Stimulated activated CD8-positive, alpha-beta memory T cell treated with anti-CD3 and anti-CD28 coated beads, Interleukin-7, amount 100 ng/mL, for 1 hour (primary cell): ENCODE data around the gene BICRAL.
"Not testable (repeated sequence)": the region's sequence is repeated elsewhere in the genome, so short reads cannot be mapped to it uniquely, and the experiment has no call there.

ENCODE experiments used
- DNase-seq, 2 donors: peaks; one replicate each; pipeline ENCODE4 v3.0.0-alpha.2; 2020; ENCODE audit warnings: low read depth in 2 of 2

BICRAL gene

DNA sequence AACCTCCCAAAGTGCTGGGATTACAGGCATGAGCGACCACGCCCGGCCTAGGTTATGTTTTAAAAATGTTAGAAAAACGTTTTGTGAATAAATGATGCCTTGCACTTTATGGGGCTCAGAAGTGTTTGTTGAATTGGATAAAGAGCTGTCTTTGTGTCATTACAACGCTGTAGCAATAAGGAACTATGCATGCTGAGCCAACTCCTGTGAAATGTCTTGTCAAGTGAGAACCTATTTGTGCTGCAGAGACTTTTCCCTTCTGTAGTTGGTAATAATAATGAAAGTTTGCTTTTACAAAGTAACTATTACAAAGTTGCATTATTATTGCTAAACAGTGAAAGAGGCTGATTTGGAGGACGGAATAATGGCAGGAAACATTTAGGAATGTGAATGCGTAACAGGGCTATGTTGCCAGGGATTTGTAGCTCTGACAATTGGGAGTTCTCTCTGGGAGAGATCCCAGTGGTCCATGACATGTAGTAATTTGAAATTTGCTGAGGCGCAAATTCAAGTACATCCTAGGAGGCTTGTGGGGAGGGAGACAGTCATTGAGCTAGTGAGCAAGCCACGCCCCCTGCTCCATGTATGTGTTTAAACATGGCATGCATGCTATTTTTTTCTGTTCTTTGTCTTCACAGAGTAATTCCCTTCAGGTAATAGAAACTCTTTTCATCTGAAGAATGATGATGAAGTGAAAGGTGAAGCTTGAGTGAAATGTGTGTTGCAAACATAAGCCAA is 16.8 kb upstream of the BICRAL start:
- no peak for DNase-seq

DNA sequence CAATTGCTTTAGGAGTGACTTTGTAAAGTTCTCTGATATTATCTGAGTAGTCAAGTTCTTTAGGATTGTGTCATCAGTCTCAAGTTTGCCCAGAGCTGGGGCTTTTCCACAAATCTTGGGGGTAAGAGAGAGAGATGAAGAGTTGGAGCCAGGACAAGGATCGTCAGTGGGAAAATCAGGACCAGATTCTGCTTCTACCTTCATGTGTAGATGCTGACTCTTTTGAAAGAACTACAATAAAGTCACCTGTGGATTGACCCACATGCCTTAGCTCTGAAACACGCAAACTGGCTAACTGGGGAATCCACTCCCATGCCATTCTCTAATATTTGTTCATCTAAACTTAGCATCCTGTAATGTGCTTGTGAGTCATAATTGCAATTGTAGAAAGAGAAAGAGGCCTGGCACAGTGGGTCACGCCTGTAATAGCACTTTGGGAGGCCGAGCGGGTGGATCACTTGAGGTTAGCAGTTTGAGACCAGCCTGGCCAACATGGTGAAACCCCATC is 15.6 kb upstream of the BICRAL start:
- DNase-seq, result no peak

DNA sequence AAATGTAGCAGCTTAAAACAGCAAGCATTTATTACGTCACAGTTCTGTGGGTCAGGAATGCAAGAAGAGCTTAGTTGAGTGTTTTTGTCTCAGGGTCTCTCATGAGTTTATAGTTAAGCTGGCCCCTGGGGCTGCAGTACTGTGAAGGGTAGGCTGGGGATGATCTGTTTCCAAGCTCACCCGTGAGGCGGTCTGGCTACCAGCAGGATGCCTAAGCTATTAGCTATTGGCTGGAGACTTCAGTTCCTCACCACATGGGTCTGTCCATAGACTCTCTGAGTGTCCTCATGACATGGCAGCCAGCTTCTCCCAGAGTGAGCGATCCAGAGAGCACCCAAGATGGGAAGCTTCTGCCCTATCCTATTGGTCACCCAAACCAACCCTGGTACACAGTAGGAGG is 12.8 kb upstream of the BICRAL start:
- no peak for DNase-seq

DNA sequence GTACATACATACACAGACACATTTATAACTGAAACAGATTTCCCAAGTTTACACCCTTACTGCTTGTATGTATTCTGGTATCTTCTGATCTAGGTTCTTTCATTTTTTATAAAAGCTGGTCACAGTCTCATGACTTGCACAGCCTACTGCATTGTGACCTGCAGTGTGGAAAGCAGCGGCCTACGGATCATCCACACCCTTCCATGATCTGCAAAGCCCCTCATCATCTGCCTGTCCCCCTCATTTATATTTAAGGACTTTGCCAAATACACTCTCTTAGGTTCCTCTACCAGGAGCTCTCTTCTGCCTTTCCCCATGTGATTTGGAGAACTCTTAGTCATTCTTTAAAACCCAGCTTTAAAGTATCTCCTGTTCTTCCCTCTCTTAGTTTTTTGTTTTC is 12.0 kb upstream of the BICRAL start:
- no peak for DNase-seq

DNA sequence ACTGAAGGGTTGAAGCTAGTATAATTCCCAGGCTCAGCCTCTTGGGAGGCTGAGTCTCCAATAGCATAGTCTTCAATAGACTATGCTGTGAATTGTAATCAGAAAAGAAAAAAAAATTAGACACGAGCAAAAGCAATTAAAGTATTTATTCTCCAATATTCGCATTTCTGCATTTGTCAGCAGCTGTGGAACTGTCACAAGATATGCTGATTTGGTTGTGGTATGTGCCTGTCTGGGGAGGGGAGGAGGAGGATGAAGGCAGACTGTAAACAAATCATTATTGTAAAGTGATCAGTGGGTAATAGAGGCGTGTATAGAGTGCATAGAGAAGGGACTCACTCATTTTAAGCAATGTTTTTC is 10.1 kb upstream of the BICRAL start:
- no peak for DNase-seq

DNA sequence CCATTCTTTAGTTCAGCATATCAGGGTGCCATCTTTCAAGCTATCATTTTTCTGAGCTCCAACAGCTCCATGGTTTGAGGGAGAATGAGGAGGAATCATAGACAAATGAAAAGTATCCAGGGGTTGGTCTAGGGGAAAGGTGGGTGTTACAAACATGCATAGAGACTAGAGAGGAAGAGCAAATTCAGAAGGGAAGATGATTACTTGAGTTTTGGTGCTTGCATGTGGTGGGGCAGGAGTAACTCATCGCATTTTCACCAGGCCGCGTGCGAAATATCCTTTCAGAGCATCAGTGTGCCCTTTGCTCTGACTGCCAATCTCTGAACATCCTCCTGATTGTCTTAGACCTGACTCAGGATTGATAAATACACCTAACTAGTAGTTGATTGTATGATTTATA is 7.7 kb upstream of the BICRAL start:
- no peak for DNase-seq

DNA sequence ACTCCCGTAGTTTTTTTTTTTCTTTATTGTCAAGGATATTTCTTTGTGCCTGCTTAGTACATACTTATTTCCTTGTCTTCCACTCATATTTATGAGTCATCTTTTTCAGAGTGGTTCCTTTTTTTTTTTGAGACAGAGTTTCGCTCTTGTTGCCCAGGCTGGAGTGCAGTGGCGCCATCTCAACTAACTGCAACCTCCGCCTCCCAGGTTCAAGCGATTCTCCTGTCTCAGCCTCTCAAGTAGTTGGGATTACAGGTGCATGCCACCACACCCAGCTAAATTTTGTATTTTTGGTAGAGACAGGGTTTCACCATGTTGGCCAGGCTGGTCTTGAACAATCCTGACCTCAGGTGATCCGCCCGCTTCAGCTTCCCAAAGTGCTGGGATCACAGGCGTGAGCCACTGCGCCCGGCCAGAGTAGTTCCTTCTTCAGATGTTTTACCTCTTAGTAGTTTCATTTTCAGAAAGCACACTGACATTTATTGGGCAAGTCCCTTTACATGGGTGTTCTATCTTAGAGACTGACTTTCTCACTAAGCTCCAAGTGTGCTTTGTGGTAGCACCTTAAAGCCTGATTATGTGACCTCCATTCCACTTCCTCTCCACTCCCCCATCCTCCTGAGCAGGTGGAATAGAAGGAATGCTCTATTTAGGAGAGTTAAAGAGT is 6.9 kb upstream of the BICRAL start:
- not testable (repeated sequence) for DNase-seq

DNA sequence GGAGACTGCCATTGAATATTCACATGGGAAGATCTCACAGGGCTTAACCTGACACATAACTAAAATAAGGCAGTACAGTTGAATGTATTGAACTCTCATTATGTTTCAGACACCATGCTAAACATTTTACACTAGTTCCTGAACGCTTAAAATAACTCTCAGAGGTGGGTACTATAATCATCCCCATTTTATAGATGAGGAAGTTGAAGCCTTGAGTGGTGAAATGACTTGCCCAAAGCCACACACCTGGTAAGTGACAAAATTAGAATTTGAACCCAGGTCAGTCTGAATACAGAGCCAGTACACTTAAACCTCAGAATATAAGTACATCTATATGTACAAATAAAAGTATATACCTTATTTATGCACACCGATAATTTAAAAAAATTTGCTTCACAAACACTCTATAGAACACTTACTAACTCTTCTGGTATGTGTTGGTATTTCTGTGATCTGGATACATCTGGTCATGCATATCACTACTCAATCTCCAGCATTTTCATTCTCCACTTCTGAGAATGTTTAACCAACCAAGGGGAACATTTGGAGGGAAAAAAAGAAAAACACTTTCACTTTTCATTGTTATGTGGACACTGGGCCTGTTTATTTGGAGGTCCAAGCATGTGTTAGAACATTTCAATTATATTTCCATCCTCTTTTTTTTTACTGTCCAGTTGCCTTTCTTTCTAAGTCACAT is 4.6 kb upstream of the BICRAL start:
- no peak for DNase-seq

DNA sequence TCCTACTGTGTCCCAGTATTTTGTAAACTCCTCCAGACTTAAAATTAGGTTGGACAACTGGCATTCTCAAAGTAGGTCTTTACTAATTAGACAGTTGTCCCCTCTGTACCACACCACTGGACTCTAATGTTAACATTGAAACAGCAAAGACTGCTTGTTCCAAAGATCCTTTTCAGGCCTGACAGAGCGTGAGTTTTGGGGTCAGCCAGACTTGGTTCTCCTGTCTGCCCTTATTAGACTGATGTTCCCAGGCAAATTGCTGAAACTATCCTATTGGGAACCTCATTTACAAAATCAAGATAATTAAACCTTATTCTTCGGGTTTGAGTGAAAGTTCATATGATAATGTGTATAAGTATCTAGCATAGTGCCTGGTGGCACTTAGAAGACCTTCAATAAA is 3.7 kb upstream of the BICRAL start:
- DNase-seq, result no peak

DNA sequence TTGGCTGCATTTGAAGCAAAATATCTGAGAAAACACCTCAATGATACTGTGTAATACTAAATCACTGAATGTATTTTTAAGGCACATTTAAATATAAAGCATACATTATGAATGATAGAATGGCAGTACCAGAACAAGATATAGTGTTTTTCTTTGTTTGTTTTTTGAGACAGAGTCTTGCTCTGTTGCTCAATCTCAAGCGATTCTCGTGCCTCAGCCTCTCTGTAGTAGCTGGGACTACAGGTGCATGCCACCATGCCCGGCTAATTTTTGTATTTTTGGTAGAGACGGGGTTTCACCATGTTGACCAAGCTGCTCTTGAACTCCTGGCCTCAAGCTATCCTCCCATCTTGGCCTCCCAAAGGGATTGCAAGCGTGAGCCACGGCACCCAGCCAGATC is 2.3 kb upstream of the BICRAL start:
- no peak for DNase-seq

DNA sequence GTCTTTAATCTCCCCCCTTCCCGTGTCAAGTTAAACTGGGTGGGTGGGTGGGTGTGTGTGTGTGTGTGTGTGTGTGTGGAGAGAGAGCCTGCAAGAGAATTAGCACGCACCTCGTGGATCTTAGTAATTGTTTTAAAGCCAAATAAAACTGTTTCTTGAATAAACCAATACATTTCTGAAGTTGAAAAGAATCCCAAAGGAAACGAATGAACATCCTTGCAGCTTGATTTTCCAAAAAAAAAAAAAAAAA is 381 bp upstream of the BICRAL start:
- no peak for DNase-seq

DNA sequence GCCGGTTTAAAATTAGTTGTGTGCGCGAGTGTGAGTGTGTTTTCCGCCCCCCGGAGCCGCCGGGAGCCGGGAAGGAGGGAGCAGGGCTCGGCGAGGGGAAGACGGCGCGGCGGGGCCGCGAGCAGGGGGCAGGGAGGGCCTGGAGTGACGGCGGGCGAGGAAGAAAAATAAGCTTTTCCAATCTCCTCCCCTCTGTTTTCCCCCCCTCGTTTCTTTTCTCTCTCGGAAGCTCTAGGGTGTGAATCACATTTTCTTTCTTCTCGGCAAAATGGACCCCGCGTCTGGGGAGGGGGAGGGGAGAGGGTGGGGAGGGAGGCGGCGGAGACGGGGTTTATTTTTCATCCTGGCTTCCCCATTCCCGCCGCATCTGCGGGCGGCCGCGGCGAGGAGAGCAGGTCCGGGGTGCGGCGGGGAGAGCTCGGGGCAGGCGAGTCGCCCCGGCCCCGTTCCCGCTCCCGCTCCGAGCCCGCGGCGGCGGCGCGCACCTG is 881 bp downstream of the BICRAL start:
- DNase-seq, result peak; percentile 56 to 61

DNA sequence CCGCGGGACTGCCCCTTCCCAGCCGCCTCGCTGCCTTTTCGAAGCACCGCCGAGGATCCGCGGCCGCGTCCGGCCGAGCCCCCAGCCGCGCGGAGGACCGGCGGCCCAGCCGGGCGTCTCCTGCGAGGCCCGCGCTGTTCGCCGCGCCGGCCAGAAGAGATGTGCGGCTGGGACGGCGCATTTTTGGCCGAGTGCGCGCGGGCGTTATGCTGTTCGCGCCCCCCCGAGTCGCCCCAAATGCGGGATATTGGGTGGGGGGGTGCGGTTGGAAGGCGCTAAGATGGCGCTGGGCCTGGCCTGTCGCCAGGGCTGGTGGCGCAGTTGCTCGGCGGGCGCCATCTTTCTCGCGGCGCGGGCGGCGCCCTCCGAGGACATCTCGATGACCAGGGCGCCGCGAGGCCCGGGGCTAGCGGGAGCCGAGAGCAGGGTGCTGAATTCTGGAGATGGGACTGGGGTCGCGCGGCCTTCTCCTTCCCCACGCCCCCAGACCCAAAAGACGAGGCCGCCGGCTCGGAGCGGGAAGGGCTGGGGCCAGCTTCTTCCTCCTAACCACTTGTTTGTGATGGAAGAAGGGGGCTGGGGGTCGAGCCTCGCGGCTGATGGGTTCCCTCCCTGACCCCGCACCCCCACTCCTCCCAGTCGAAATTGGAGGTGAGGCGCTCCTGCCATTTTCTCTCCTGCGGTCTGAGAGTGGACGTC is 1.5 kb downstream of the BICRAL start:
- DNase-seq, result peak; percentile 55 to 58

DNA sequence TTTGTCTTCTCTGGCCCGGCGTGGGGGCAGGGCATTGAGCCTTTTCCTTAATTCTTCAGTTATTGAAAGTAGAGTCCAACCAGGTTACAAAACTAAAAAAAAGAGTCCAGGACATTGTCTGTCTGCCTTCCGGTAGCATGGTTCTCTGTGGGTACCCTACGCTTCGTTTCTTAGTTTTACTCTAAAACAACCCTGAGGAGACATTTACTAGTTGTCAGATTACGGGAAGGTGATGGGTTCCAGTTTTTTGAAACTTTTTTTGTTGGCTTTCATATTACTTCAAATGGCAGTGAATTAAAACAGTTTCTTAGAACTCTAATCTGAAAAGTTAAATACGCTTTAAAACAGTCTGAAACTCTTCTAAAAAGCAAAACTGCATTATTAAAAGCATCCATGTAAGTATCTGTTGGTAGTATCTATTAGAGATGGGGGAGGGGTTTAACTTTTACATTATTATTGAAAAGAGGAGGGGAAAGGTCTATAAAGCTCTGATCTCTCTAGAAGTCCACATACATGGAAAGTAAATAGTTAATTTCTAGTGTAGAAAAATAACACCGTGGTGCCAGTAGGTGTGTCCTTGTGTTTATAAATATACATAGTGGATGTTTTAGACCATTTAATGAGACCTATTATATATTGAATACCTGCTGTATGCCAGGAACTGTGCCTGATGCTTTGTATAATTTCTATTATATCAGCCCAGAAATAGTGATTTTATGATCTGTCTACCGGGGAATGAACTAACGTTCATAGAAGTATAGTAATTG is 2.2 kb downstream of the BICRAL start:
- DNase-seq, result no peak

DNA sequence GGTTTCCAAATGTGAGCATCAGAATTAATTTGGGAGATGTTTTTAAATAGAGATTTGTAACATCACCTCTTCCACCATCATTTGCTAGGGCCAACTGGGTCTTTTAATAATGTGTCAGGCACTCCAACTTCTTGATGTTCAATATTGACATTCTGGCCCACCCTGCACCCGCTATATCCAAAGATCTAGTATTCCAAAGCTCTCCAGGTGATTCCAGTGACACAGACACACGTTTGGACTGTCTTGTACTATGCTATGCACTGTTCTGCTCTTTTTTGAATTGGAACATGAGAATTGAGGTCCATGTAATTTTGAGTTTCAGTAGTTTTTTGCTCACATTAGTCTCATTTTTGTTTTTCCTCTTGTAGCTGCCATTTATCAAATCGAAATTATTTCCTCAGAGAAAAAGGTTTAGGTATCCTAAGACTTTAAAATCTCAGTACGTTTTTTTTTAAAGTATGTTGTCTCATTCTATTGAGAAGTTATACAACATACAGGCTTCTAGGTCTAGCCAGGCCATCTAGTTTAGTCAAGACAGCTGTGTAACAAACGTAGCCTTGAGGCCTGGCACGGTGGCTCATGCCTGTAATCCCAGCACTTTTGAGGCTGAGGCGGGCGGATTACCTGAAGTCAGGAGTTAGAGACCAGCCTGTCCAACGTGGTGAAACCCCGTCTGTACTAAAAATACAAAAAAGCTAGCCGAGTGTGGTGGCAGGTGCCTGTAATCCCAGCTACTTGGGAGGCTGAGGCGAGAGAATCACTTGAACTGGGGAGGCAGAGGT is 3.1 kb downstream of the BICRAL start:
- no peak for DNase-seq

DNA sequence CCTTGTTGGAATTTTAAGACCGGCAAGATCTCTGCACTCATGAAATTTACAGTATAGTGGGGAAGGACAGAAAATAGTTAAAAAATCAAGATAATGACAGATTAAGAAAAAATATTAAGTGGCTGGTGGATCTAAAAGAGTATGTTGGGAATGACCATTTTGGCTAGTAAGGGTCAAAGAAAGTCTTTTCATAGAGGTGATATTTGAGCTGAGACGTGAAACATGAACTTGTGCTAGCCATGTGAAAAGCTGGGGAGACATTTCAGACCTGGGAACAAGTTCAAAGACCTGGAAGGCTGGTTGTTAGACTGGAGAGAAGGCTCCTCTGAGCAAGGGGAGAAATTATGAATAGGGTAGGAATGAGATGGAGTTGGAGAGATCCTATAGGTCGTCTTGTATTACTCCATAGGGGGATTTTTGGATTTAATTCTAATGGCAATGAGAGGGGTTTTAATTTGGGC is 4.7 kb downstream of the BICRAL start:
- DNase-seq, result no peak

DNA sequence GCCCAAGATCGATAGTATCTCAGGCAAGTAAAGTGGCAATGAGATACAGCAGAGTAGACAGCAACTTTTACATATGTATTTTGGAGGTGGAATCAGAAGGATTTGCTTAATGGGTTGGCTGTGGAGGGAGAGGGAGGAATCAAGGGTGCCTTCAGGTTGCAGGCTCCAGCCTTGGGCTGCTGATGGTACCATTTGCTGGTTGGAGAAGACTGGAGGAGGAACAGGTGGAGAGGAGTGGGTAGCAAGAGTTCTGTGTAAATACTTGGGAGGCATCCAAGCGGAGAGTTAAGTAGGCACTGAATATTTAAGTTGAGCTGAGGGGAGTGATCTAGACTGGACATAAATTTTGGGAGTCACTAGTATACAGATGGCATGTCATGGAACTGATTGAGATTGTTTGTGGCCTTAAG is 5.2 kb downstream of the BICRAL start:
- no peak for DNase-seq

DNA sequence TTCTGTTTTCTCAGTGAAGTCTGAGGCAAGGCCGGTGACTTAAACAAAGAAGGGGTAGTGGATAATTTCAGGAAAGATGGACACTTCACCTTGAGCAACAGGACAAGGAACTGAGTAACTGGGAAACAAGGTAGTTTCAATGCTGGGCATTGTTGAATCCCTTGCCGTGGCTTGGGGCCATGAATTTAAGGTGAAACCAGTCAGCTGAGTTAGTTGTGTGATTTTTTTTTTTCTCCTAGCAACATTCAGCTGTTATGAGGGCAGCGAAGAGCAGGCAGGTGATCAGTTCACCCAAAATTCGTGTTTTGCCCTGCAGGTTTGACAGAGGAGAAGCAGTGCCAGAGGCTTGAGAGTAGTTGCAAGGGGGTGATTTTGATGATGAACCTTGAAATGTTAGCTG is 6.8 kb downstream of the BICRAL start:
- DNase-seq, result no peak

DNA sequence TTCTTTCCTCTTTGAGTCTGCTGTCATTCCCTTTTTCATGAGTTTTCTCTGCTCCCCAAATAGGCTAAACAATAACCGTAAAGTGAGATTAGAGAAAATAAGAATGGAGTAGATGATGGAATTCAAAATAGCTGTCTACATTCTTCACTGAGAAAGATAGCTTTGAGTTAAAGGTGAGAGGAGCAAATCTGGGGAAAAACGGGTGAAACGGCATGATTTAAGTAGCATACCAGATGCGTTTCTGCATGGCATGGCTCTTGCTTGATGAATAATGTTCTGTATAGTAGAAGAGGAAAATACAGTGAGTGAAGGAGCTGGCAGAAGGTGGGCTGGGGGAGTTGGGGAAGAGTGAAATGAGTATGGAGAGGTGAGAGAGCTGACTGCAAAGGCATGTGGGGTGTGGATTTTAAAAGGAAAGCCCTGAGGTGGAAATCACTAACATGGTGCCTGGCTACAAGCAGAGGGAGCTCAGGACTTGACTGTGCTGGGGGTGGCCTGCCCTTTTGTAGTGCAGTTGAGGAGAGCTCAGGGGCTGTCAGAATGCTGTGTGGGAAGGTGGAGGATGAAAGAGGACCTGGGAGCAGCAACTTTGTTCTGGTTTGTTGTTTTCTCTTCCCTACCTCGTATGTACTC is 8.8 kb downstream of the BICRAL start:
- DNase-seq, result no peak

DNA sequence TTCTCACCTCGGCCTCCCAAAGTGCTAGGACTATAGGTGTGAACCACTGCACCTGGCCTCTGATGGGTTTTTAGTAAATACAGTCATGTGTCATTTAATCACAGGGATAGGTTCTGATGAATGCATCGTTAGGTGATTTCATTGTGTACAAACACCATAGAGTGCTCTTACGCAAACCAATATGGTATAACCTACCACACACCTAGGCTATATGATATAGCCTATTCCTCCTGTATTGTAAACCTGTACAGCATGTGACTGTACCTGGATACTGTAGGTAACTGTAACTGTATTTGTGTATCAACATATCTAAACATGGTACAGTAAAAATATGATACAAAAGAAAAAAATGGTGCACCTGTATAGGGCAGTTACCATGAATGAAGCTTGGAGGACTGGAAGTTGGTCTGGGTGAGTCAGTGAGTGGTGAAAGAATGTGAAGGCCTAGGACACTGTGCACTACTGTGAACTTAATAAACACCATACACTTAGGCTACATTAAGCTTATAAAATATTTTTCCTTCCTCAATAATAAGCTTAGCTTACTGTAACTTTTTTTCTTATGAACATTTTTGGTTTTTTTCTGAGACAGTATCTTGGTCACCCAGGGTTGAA is 10.0 kb downstream of the BICRAL start:
- DNase-seq, result no peak
